C4-2B (cell line): ENCODE measurements around the gene CCM2L.

Experiments used
- ZFX ChIP-seq: fragments of 450-650 bp; IDR thresholded peaks from 2 replicates; pipeline ENCODE4 v1.6.1; 2017
- TF ChIP-seq, protein P1 (sequence below): fragments of 450-650 bp; conservative IDR thresholded peaks from 2 replicates; pipeline ENCODE4 v1.5.1; 2017; ENCODE audit warnings: mild to moderate bottlenecking

DNA sequence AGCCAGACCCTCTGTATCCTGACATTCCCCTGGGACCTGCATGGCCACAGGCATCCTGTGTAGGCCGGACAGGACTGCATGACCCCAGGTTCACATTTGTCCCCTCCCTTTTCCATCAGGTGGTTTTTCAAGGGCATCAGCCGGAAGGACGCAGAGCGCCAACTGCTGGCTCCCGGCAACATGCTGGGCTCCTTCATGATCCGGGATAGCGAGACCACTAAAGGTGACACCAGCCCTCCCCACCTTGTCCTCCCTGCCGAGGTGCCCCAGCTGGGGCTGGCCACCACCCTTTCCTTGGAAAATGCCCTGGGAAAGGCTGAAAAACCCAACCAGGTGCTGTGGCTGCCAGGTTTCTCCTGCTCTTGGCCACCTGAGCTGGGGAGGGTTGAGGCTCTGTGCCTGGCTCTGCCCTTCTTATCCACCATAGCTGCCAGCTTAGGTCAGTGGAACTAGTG, 69.4 kb downstream of the CCM2L start:
- TF ChIP-seq, protein P1, sequence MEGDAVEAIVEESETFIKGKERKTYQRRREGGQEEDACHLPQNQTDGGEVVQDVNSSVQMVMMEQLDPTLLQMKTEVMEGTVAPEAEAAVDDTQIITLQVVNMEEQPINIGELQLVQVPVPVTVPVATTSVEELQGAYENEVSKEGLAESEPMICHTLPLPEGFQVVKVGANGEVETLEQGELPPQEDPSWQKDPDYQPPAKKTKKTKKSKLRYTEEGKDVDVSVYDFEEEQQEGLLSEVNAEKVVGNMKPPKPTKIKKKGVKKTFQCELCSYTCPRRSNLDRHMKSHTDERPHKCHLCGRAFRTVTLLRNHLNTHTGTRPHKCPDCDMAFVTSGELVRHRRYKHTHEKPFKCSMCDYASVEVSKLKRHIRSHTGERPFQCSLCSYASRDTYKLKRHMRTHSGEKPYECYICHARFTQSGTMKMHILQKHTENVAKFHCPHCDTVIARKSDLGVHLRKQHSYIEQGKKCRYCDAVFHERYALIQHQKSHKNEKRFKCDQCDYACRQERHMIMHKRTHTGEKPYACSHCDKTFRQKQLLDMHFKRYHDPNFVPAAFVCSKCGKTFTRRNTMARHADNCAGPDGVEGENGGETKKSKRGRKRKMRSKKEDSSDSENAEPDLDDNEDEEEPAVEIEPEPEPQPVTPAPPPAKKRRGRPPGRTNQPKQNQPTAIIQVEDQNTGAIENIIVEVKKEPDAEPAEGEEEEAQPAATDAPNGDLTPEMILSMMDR: no peak
- TF ChIP-seq ZFX: no peak
